ENCODE results near the gene PRLR.
"Not testable (repeated sequence)": the region's sequence is repeated elsewhere in the genome, so short reads cannot be mapped to it uniquely, and the experiment has no call there.

PRLR gene

DNA sequence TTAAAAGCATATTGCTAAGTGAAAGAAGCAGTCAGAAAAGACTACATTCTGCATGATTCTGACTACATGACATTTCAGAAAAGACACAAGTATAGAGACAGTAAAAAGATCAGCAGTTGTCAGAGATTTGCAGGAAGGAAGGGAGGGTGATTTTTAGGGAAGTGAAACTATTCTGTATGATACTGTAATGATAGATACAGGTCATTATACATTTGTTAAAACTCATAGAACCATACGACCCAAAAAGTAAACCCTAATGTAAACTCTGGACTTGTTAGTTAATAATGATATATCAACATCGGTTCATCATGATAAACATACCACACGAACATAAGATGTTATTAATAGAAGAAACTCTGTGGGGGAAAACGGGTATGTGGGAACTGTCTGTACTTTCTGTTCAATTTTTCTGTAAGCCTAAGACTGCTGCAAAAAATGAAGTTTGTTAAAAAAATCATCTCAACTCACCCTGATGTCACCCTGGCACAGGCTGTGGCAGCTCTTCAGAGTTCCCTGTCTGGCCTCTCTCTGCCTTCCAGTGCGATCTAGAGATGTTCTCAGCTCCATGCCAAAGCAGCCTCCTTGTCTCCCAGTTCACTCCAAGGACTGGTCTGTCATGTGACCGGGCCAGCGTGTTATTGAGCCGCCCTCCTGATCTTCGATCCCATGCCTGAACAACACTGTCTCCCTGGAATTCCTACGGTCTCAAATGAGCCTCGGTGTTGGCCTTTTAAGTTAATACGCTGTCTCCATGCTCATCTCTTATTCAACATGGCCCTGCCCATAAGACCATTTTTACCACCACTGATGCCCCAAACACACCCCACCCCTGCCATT lies 35.4 kb downstream of the PRLR start:
- DNase-seq, result no peak

DNA sequence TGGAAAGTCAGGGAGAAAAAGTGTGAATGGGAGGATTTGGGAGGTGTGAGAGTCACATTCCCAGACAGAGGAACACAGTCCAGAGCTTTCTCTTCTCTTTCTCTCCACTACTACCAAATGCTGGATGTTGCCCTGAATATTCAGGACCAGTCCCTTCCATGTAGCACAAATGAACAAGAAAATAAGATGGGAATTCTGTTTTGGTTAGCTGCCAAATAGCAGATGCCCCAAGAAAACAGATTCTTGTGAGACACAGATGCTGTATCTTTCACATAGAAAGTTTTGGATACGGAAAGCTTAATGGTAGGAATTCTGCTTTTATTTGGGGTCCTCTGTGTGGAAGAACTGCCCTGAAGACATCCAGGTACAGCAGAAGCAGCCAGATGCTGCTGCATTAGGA lies 37.8 kb downstream of the PRLR start:
- DNase-seq, result no peak

DNA sequence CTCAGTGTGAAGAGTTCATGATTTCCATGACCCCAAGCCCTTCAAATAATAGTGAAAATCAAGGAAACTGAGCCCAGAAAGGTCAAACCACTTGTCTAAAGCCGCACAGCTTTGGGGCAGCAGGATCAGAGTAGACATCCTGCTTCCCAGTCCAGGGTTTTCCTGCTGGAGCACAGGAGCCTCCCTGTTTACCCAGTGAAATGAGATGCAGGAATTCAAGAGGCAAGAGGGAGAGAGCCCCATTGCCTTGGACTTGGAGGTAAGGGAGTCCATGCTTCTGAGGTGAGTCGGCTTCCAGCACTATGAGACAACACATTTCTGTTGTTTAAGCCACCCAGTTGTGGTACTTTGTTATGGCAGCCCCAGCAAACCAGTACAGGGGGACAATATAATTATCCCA lies 40.5 kb downstream of the PRLR start:
- DNase-seq, result not testable (repeated sequence)

DNA sequence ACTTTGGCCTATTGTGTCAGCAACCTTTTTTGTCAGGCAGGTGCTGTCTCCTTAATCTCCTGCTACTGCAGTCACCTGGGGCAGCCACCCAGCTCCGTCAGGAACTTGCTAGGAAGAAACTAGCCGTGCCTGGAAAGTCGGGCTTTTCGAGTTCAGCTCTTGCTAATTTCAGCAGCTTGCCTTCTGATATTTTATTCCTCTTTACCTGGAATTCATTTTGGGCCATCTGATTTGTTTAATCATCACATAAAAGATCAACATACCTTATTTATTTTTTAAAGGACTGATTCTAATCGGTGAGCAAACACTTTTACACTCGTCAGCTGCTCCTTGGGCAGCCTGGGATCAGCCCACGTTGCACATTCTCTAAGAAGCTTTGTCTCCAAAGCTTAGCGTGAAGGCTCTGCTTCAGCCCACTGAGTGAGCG lies 42.2 kb downstream of the PRLR start:
- DNase-seq, result no peak

DNA sequence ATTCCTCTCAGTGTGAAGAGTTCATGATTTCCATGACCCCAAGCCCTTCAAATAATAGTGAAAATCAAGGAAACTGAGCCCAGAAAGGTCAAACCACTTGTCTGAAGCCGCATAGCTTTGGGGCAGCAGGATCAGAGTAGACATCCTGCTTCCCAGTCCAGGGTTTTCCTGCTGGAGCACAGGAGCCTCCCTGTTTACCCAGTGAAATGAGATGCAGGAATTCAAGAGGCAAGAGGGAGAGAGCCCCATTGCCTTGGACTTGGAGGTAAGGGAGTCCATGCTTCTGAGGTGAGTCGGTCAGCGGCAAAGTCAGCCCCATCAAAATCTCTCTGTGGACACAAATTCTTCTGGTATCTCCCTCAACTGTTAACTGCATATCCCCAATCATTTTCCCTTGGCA lies 42.7 kb downstream of the PRLR start:
- DNase-seq, result not testable (repeated sequence)

DNA sequence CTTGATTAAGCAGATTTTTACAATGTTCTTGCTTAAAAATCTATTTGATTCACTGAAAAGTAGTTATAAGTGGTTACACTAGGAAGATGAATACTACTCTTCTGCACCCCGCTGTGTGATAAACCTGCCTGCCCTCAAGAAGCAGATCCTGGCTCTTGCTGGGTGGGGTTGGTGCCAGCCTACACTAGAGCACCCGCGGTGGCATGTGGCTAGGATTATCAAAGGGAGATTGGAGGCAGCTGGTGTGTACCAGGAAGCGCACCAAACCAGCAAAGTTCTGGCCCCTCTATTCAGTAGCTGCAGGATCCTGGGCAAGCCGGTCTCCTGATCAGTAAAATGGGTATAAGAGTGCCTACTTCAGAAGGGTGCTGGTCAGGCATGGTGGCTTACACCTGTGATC lies 43.5 kb downstream of the PRLR start:
- DNase-seq, result no peak

DNA sequence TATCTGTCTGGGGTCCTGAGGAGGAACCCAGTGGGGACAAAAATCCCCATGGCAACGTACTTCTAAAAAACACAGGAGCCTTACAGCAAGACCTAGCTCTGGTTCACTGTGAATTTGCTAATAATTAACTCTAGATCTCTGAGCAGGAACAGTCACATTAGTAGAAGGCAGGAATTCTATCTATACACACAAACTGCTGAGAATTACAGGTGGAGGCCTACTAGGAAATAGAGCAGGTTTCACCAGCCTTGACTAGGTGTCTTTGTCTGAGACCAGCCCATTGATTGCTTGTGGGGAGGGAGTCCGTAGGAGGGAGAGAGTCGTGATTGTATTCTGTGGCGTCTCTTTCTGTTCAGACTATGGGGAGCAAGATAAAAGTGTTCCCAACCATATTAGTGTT lies 44.8 kb downstream of the PRLR start:
- no peak for DNase-seq

DNA sequence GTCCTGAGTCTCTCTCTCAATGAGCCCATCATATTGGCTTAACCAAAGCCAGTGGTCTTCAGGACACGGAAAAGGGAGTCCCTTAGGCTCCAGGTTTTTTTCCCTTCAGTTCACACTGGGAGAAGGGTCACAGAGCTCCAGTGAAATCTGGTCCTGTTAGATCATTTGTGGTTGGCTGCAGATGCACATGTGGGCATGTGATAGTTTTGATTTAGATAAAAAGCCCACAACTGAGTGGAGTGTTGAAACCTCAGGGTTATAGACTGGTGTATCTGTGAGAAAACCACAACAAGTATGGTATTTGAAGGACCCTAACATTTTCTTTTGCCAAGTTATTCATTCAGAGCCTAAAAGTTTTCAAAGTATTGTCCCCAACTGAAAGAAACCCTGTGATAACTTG lies 46.7 kb downstream of the PRLR start:
- no peak for DNase-seq

DNA sequence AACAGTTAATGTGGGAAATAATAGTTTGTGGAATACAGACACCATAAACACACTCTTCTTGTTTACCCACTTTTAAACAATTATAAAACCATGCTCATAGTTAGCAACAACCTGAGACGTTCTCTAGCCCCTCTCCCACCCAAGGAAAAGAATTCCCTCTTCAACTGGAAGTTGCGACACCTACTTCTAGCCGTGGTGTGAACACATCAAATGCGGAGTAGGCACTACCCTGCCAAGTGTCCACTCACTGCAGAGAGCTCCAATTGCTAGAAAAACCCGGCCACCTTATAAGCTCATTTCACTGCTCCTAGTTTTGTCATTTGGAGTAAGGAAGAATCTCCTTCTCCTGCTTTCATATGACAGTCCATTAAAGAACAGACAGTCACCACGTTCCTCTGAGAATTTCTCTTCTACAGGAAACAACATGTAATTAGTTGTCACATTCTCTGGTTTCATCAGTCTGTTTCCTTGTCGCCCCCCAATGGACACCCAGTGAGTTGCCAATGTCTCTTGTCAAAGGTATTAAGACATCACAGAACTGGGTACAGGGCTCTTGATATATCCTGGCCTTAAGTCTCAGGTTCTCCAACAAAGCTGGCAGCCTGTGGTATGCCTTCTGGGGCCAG lies 47.3 kb downstream of the PRLR start:
- DNase-seq, result no peak

DNA sequence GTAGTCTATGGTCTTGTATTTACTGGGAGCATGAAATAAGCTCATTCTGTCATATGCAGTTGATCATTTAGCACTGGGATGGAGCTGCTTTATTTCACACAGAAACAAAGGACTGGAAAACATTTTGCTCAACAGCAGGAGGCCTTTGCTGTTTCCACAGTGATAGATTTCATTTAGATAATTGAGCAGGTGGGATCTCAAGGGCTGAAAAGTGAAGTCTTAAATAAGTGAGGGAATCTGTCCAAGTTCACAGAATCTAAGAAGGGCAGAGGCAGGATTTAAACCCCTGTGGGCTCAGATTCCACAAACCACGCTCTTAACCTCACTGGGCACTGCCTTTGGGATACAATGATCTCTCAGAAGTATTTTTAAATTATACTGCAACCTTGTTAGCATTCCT lies 47.8 kb downstream of the PRLR start:
- no peak for DNase-seq

DNA sequence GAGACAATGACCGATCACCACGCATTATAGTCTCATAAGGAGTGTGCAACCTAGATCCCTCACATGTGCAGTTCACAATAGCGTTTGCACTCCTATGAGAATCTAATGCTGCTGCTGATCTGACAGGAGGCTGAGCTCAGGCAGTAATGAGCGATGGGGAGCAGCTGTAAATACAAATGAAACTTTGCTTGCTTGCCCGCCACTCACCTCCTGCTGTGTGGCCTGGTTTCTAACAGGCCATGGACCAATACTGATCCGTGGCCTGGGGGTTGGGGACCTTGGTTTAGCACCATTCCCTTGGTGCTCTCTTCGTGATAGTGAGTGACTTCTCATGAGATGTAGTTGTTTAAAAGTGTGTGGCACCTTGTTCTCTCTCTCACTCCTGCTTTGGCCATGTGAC lies 50.2 kb downstream of the PRLR start:
- DNase-seq, result no peak

DNA sequence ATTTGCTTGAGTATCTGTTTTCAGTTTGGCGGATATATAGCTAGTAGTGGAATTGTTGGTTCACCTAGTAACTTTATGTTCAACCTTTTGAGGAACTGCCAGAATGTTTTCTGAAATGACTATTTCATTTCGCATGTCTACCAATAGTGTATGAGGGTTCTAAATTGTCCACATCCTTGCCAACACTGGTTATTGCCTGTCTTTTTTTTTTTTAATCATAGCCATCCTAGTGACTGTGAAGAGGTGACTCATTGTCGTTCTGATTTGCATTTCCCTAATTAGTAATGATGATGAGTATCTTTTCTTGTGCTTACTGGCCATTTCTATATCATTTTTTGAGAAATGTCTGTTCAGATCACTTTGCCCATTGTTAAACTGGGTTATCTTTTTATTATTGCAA lies 52.5 kb downstream of the PRLR start:
- DNase-seq, result no peak

DNA sequence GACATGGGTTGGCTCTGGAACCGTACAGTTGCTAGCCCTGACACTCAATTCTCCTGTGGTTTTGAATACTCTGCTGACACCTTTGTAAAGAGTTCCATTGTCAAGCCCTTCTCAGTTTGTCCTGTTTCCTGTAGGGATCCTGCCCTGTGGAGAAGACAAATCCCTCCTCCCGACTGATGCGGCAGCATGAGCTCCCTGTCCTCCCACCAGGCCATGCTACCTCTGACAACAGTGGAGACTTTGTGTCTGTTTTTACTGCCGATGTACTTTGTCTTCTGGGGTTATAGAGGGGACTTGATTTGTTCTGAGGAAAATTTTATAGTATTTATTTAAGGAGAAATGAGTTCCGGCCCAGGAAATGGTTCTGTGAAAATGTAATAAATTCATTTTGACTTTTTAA lies 57.8 kb downstream of the PRLR start:
- no peak for DNase-seq

DNA sequence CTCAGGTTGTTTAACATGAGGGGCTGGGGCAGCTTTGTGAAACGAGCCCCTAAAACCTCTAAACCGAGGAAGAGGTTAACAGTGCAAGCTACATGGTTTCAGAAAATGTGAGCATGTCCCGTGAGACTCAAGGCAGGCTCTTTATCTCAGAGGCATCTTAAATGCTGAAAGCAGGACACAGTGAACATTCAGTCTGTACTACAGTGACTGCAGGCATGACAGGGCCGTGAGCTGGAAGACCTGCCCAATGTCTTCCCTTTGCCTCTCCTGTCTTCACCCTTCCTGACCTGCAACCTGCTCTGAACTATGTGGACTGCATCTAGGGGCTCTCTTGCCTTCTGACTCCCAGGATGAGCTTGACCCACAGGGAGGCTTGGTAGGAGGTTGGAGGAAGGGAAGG lies 58.3 kb downstream of the PRLR start:
- no peak for DNase-seq

DNA sequence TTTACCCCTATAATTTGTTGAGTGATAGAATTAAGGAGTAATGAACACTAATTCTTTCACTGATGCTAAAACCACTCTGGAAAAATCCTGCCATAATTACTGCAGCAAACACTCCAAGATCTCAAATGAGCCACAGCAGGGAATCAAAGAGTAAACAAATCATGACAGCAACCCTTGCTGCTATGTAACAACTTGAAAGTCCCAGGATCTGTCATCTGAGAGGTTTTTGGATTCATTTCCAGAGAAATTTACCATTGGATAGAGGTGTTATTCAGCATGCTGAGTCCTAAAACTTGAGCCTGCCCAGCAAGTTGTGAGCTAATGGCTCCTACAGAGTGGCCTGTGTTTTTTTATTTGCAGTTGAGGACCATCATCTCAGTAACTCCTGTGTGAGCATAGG lies 59.2 kb downstream of the PRLR start:
- no peak for DNase-seq

DNA sequence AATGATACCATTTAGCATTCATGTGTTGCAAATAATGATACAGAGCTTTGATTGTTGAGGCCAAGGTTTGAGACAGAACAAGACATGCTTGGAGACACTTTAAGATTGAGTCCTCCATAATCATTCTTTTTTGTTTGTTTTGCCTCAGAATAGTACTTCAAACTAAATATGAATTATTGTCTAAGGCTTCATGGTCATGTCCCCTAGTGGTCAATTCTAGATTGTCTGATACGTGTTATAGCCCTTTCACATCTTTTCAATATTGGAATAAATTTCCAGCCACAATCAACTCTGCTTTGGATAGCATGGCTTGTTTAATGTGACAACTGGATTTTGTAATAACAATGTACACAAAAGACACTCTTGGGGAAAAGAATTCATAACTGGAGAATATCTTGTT lies 64.2 kb downstream of the PRLR start:
- DNase-seq, result no peak

DNA sequence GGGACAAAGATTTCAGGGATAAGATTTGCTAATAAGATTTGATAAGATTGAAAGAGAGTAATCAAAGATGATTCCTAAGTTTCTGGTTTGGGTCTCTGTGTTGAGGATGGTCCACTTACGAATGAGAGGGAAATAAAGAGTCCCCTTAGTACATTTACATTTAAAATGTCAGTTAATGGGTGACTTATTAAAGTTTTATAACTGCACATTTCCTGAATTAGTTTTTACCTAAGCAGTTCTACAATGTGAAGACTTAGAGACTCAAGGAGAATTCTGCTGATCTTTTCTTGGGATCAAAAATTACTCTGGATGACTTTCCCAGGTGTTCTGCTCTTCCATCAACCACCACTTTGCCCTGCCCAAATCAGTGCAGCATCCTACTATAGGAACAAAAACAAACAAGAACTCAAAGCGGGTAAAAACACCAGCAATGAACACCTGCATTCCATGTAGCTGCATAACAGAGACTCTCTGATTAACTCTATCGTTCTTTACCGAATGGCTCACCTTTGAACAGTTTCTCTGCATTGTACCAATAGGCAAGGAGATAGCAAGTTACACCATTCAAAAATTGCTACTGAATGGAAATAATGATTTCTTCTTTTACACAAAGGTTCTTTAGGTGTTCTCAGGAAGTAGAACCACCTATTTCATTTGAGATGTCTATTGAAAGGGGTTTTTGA lies 65.3 kb downstream of the PRLR start:
- DNase-seq, result no peak

DNA sequence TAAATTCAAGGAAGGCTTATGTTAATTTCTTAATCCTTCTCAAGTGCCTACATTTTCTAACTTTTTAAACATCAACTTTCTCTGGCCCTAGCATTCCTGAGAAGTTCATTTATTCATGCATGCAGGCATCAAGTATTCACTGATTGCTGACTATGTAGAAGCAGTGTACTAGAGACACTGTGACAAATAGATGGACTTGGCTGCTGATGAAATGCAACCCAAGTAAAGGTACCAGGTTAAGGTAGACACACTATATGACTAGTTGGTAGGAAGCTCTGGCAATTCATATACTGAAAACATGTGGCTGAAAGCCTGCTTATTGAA lies 66.6 kb downstream of the PRLR start:
- DNase-seq, result no peak

DNA sequence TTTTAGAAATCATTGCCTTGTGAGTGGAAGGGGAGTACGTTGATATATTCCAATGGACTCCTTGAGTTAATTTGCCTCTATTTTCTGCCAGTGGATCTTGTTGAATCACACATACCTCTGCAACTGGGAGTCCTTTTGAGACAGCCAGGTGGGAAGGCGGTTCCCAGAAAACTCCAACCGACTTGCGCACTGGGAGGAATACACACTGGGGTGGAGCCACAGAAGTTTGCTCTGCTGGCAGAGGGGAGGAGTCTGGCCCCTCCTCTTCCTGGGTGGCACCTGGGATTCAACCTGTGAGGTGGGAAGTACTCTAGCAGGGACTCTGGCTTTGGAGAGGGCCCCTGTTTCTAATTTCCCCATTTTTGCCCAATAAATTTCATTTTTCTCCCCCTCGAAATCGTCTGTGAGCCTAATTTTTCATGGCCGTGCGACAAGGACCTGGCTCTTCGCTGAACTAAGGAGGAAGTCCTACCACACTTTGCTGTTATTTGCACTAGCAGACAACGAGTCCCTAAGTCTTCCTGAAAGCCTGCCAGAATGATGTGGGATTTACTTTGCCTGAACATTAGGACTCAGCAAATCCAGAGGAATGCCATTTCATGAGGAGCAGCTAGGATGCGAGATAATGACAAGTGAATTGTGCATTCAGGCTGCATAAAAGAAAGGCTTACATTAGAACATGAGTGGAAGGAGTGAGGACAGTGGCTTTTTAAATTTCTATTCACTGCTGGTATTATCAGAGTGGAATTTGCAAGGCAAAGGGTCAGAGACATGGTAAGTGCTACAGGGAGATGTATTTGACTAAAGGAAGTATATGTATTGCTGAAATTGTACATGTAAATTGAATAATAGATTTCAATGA lies 67.2 kb downstream of the PRLR start:
- DNase-seq, result no peak

DNA sequence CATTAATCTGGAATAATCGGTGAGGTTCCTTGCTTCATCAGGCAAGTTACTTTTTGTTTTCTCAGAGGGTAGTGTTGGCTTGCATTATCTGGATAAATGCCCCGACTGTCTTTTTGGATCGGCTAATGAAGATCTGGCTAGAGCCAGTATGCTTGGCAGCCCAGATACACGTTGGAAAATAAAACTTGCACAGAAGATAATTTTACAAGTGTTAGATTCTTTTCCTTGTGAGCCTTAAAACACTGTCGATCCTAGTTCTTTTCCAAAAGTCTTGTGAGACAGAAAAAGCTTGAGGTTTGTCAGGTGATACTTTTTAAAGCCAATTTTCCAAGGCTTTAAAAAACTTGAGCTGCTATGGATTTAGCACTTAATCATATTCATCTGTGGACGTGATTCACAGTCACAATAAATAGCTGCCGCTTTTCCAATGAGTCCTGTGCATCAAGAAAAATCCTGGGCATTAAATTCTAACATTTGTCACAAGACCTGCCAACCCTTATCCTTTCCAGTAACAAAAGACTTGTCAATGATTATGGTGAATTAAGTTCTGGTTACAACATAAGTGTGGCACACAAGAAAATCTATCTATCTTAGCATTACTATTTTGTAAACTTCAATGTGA lies 68.5 kb downstream of the PRLR start:
- no peak for DNase-seq

DNA sequence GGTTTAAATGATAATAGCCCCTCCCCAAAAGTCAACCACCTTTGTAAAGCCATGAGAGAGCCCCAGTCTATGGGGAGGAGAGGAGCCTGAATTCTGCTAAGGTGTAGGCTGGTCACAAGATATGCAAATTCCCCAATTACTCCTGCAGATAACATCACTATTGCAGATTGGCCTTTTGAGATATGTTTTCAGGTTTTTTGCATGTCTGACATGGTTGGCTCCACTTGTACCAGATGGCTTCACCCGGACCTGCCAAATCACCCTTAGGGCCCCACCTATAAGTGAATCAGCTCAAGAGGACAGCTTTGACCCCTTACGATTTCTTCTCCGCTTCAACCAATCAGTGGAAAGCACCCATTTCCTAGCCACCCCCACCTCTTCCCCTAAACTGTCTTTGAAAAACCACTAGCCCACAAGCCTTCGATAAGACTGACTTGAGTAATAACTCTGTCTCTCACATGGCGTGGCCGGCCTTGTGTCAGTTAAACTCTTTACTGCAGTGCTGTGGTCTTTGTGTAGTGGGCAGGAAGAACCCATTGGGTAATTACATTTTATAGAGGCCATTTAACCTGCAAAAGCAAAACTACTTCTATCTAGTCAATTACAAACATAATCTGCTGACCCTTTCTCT lies 69.7 kb downstream of the PRLR start:
- no peak for DNase-seq

DNA sequence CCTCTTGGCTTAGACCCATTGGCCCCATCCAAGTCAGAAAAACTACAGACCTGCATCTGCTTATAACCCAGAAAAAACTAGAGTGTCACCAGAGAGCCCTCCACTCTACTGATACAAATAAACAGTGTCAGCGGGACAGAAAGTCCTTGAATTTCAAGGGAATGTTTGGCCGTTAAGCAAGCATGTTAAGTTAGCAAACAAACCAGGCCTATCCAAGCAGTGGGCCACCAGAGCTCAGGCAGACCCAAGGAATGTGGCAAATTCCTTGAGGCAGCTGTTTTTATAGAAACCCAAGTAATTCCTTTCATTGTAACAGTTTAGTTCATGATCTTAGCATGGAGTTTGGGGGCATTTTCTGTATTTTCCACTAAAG lies 70.9 kb downstream of the PRLR start:
- no peak for DNase-seq
